GM18508 (cell line): ENCODE measurements around the gene LRRC8C.
A peak's percentile ranks its signal among the peaks of the same experiment; 100 is the strongest.

Source experiments
- ATAC-seq: cut with Tn5 transposase; IDR thresholded peaks from one replicate; pipeline ENCODE4 v1.9.1; 2021; ENCODE audit warnings: moderate number of reproducible peaks; ENCODE audit not compliant: insufficient read depth, unreplicated experiment

Gene LRRC8C

GRCh38 chr1:89668961-89669360 lies 36.0 kb downstream of the LRRC8C start:
- no peak for ATAC-seq

- no peak for ATAC-seq
Observed at GRCh38 chr1:89669441-89669840, 36.5 kb downstream of the LRRC8C start.

- peak; percentile 97 for ATAC-seq
Observed at GRCh38 chr1:89670163-89670562, 37.2 kb downstream of the LRRC8C start.

- no peak for ATAC-seq
Observed at GRCh38 chr1:89670711-89671110, 37.8 kb downstream of the LRRC8C start.

- no peak for ATAC-seq
Observed at GRCh38 chr1:89671775-89672488, 39.0 kb downstream of the LRRC8C start.

GRCh38 chr1:89672489-89673183 lies 39.7 kb downstream of the LRRC8C start:
- no peak for ATAC-seq

GRCh38 chr1:89673251-89673650 lies 40.3 kb downstream of the LRRC8C start:
- no peak for ATAC-seq

GRCh38 chr1:89675677-89676076 lies 42.8 kb downstream of the LRRC8C start:
- no peak for ATAC-seq

- no peak for ATAC-seq
Observed at GRCh38 chr1:89681045-89681729, 48.3 kb downstream of the LRRC8C start.

- no peak for ATAC-seq
Observed at GRCh38 chr1:89682611-89683010, 49.7 kb downstream of the LRRC8C start.

GRCh38 chr1:89685461-89685860 lies 52.5 kb downstream of the LRRC8C start:
- no peak for ATAC-seq

- no peak for ATAC-seq
Observed at GRCh38 chr1:89686520-89686919, 53.6 kb downstream of the LRRC8C start.

- no peak for ATAC-seq
Observed at GRCh38 chr1:89687254-89687653, 54.3 kb downstream of the LRRC8C start.

GRCh38 chr1:89688607-89689006 lies 55.7 kb downstream of the LRRC8C start:
- ATAC-seq, result no peak

GRCh38 chr1:89689234-89689633 lies 56.3 kb downstream of the LRRC8C start:
- ATAC-seq, result no peak

GRCh38 chr1:89690595-89690994 lies 57.7 kb downstream of the LRRC8C start:
- ATAC-seq, result no peak

- peak; percentile 51 for ATAC-seq
Observed at GRCh38 chr1:89692601-89693521, 59.9 kb downstream of the LRRC8C start.

GRCh38 chr1:89695847-89696246 lies 62.9 kb downstream of the LRRC8C start:
- no peak for ATAC-seq

GRCh38 chr1:89697383-89697782 lies 64.5 kb downstream of the LRRC8C start:
- no peak for ATAC-seq

- ATAC-seq, result no peak
Observed at GRCh38 chr1:89698020-89698560, 65.2 kb downstream of the LRRC8C start.
